ENCODE data around the gene CCDC86.
"Not testable (repeated sequence)": the region's sequence is repeated elsewhere in the genome, so short reads cannot be mapped to it uniquely, and the experiment has no call there.

Gene CCDC86, protein sequence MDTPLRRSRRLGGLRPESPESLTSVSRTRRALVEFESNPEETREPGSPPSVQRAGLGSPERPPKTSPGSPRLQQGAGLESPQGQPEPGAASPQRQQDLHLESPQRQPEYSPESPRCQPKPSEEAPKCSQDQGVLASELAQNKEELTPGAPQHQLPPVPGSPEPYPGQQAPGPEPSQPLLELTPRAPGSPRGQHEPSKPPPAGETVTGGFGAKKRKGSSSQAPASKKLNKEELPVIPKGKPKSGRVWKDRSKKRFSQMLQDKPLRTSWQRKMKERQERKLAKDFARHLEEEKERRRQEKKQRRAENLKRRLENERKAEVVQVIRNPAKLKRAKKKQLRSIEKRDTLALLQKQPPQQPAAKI

DNA sequence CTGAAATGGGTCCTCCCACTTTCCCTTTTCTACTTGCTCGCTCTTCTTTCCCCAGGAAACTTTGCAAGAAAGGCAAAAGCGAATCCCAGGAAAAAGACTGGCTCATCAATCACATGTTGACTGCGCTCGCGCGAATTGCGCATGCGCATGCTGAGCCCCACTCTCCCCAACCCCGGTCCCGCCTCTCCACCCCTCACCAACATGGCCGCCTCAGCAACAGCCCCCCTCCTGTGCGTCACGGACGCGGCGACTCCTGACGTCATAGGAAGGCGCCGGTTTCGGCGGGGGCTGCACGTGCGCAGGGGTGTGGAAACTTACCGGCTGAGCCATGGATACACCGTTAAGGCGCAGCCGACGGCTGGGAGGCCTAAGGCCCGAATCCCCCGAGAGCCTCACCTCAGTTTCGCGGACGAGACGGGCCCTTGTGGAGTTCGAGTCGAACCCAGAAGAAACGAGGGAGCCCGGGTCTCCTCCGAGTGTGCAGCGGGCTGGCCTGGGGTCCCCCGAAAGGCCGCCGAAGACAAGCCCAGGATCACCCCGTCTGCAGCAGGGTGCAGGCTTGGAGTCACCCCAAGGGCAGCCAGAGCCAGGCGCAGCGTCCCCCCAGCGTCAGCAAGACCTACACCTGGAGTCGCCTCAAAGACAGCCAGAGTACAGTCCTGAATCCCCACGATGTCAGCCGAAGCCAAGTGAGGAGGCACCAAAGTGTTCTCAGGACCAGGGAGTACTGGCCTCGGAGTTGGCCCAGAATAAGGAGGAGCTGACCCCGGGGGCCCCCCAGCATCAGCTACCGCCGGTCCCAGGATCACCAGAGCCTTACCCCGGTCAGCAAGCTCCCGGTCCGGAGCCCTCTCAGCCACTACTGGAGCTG lies at the start of gene CCDC86:
TSS of gene CCDC86 (plus strand) at position 317 of the 871 bp plus-strand sequence. CDS start at position 329, 12 bp downstream.
- peak; percentile 98 for DNase-seq (ENCODE audit: low read depth, low spot score)

GRCh38 chr11:60792521-60792920 lies 49.4 kb upstream of the CCDC86 start:
- no peak for DNase-seq (ENCODE audit: low read depth, low spot score)

DNA sequence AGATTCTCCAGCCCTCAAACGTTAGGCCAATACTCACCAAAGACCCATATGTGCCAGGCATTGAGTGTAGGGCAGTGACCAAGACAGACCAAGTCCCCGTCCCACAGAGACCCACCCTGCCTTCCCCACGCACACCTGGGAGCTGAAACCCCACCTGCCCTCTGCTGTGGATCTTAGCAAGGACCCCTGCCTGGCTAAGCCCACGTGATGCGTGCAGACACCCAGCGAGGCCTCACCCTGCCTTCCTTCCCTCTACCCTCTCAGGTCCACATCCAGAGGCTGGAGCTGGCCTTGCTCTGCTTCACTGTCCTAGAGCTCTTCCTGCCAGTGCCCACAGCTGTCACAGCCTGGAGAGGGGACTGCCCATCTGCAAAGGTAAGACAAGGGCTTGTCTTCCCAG lies 46.6 kb upstream of the CCDC86 start:
- no peak for DNase-seq (ENCODE audit: low read depth, low spot score)

DNA sequence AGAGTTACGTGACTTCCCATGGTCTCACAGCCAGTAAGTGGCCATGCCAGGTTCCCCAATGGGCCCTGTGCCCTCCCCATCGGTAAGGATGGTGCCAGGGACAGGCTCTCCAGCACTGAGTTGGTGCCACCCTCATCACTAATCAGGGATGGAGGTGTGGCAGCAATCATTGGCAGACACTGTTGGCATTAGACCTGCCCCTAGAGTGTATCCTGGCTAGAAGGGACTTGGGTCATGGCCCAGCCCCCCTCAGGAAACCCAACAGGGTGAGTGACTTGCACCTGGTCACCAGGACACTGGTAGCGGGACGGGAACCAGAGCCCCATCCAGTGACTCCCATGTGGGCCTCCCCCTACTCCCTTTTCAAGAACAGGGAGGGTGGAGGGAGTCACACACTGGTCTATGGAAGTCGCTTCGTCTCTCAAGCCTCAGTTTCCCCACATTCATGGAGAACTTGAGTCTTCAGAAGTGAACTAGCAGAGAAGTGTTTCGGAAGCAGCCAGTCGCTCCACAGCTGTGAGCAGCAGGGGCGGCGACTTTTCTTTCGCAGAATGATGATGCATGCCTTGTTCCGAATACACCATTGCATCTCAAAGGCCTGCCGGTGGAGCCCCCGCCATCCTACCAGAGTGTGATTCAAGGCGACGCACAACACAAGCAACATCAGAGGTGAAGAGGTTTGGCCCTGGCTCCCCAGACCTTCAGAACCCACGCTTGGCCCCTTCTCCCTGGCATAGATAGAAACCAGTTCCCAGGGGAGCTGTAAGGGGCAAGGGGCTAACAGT lies 43.9 kb upstream of the CCDC86 start:
- DNase-seq (ENCODE audit: low read depth, low spot score) = no peak

- no peak for DNase-seq (ENCODE audit: low read depth, low spot score)
Observed at GRCh38 chr11:60798631-60799030, 43.3 kb upstream of the CCDC86 start.

DNA sequence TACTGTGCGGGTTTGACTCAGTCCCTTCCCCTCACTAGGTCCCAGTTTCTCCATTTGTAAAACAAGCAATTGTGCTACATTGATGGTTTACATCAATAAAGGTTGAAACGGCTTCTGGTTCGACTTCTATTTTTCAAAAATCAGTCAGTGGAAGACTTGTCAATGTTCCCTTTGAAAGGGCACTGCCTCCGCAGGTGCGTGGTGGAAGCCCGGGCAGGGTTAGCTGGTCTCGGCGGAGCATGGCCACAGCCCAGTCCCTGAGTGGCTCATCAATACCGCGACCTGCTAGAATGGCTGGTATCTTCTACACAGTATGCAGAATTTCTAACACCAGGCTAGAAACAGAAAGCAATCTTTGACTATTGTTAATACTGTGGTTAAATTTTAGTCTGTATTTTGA lies 40.7 kb upstream of the CCDC86 start:
- no peak for DNase-seq (ENCODE audit: low read depth, low spot score)

- DNase-seq (ENCODE audit: low read depth, low spot score) = no peak
Observed at GRCh38 chr11:60803273-60803936, 38.5 kb upstream of the CCDC86 start.

DNA sequence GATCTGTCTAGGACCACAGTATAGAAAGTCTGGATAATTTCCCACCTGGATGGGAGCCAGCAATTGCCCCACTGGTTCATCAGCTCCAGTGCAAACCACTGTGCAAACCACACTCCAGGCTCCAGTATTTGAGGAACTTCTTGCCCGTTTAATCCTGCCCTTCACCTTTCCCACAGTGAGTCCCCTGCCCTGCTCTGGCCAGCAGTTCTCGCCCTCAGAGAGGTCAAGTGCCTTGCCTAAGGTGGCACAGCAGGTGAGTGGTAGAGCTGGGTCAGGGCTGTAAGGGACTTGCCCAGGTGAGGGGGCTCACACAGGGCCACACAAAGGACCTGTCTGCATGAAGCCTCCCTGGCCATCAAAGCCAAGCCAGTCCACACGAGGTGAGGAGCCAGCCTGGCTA lies 32.7 kb upstream of the CCDC86 start:
- DNase-seq (ENCODE audit: low read depth, low spot score) = no peak

GRCh38 chr11:60809691-60810090 lies 32.2 kb upstream of the CCDC86 start:
- no peak for DNase-seq (ENCODE audit: low read depth, low spot score)

GRCh38 chr11:60810151-60810550 lies 31.8 kb upstream of the CCDC86 start:
- DNase-seq (ENCODE audit: low read depth, low spot score) = no peak

GRCh38 chr11:60810569-60810968 lies 31.3 kb upstream of the CCDC86 start:
- DNase-seq (ENCODE audit: low read depth, low spot score) = no peak

DNA sequence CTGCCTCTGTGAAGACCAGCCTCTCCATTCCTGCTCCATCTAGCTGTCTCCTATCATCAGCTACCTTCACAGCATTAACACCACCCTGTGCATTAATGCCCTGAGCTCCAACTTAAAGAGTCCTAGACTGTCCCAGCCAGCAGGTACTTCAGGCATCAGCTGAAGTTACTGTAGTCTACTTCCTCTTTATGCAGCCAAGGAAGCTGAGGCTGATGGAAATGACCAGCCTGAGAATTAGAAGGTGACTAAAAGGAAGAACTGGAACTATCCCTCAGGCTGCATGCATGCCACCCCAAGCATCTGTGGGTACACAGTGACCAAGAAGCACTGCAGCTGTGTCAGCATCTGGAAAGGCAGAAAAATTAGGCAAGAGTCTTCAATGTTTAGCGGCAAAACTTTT lies 28.6 kb upstream of the CCDC86 start:
- DNase-seq (ENCODE audit: low read depth, low spot score) = no peak

GRCh38 chr11:60814112-60814511 lies 27.8 kb upstream of the CCDC86 start:
- DNase-seq (ENCODE audit: low read depth, low spot score) = no peak

DNA sequence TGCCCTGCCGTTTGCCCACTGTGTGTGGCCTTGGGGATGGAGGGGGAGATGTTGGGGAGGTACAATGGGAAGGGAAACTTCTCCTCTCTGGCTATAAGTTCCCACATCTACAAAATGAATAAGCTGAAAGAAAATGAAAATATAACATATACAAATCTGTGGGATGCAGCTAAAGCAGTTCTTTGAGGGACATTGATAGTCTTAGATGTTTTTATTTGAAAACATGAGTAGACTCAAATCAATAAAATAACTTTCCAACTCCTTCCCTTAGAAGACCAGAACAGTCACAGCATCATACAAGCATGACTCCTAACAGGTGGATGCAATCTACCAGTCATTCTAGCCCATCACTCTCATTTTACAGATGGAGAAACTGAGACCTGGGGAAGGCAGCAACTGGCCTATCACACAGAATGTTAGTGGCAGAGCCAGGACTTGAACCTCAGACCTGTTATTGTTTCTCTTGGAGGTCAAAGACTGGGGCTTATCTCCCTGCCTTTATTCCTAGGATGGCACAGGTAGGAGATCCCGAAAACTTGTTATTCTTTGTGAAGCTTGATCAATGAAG lies 25.2 kb upstream of the CCDC86 start:
- DNase-seq (ENCODE audit: low read depth, low spot score) = no peak

DNA sequence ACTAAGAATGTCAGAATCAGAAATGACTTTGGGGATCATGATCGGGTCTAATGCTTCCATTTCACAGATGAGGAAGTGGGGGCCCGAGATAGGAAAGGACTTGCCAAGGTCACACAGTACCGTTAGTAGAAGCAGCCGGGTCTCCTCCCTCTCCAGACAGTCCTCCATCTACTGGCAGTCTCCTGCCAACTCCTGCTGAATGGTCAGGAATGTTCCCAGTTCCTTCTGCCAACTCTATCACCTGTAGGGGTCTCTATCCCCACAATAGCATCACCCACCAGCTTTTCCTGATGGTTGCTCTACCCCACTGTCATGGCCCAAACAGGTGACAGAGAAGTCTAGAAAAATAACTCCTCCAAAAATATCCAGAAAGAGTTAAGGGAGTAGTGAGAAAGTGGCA lies 23.9 kb upstream of the CCDC86 start:
- DNase-seq (ENCODE audit: low read depth, low spot score) = no peak

GRCh38 chr11:60821827-60822599 lies 19.9 kb upstream of the CCDC86 start:
- no peak for DNase-seq (ENCODE audit: low read depth, low spot score)

DNA sequence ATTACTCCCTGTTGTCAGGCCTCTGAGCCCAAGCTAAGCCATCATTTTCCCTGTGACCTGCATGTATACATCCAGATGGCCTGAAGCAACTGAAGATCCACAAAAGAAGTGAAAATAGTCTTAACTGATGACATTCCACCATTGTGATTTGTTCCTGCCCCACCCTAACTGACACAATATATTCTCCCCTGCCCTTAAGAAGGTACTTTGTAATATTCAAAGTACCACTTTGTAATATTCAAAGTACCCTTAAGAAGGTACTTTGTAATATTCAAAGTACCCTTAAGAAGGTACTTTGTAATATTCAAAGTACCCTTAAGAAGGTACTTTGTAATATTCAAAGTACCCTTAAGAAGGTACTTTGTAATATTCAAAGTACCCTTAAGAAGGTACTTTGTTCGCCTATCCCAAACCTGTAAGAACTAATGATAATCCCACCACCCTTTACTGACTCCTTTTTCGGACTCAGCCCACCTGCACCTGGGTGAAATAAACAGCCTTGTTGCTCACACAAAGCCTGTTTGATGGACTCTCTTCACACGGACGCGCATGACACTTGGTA lies 18.1 kb upstream of the CCDC86 start:
- DNase-seq (ENCODE audit: low read depth, low spot score) = not testable (repeated sequence)

- DNase-seq (ENCODE audit: low read depth, low spot score) = no peak
Observed at GRCh38 chr11:60825118-60825517, 16.8 kb upstream of the CCDC86 start.

GRCh38 chr11:60825790-60826189 lies 16.1 kb upstream of the CCDC86 start:
- DNase-seq (ENCODE audit: low read depth, low spot score) = no peak
